ENCODE measurements around the gene CFAP65. TPM values are rescaled to one million over a fixed set of nuclear protein-coding genes. Genes with fewer than 3 reads are reported as not detected.

CFAP65 gene
- total RNA-seq, 4 donors from 2014 or later: under 0.01 to 1.3 (median 0.78) TPM; not detected in 1

GRCh38 chr2:218986148-218986761 is 55.1 kb downstream of the CFAP65 start:
- intact Hi-C loops (cut with DNase I): no loop called here
- peaks cover 54% of the 10 kb centered on the region for H3K27me3 ChIP-seq
- DNase-seq: no peak
- TF ChIP-seq, protein P1, sequence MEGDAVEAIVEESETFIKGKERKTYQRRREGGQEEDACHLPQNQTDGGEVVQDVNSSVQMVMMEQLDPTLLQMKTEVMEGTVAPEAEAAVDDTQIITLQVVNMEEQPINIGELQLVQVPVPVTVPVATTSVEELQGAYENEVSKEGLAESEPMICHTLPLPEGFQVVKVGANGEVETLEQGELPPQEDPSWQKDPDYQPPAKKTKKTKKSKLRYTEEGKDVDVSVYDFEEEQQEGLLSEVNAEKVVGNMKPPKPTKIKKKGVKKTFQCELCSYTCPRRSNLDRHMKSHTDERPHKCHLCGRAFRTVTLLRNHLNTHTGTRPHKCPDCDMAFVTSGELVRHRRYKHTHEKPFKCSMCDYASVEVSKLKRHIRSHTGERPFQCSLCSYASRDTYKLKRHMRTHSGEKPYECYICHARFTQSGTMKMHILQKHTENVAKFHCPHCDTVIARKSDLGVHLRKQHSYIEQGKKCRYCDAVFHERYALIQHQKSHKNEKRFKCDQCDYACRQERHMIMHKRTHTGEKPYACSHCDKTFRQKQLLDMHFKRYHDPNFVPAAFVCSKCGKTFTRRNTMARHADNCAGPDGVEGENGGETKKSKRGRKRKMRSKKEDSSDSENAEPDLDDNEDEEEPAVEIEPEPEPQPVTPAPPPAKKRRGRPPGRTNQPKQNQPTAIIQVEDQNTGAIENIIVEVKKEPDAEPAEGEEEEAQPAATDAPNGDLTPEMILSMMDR (IDR thresholded peaks at IDR 0.05): no peak
- TF ChIP-seq POLR2A (IDR thresholded peaks at IDR 0.05): no peak
- H3K4me1 ChIP-seq: peaks cover 8 to 29% of the 10 kb centered on the region in 2 donors
- WGBS, 2 donors: 28 to 32% methylated on average over 4 of the region's 4 CpGs
- H3K4me3 ChIP-seq (replicated peaks in 1 of 3): no peak overlapping the region
- no peaks in the 10 kb centered on the region for H3K9me3 ChIP-seq
- no peaks in the 10 kb centered on the region for H3K36me3 ChIP-seq
- no peak overlapping the region for H3K27ac ChIP-seq

DNA sequence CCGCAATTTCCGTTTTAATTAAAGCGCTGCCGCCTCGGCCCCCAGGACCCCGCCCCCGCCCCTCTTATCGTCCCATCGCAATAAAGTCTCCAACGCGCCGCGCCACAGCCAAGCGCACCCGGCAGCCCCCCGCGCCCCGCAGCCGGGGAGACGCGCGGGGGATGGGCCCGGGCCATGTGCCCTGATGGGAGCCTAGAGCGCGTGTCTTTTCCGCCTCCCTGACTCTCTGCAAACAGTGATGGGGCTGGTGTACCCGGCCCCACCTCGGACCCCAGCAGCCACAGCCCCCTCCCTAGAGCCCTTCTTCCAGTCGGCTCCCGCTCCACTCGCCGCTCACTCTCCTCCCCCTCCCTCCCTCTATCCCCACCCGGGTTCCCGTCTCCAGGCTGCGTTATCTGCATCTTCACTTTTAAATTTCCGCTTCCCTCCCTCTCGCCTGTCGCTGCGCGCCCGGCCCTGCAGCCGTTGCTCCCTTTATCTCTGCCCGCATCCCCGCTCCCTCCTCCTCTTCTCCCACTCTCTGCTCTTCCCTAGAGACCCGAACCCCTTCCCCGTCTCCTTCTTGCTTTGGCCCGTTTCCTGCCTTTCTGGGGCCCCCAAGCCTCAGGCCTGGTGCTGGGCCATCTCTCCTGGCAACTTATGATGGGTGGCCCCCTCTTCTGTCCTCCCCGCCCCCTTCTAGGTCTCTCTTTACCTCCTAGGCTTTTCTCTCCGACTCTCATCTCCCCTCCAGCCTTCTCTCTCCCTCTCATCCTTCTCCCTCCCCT is 55.8 kb downstream of the CFAP65 start:
- TF ChIP-seq POLR2A (IDR thresholded peaks at IDR 0.05): no peak
- TF ChIP-seq, protein P1 (IDR thresholded peaks at IDR 0.05): no peak
- no peak for DNase-seq
- Histone ChIP-seq H3K36me3 (no peaks in the 10 kb centered on the region), H3K4me1 (peaks cover 8 to 35% of the 10 kb centered on the region in 2 donors), H3K9me3 (no peaks in the 10 kb centered on the region), H3K27ac (no peak overlapping the region), H3K4me3 (replicated peaks in 1 of 3) (no peak overlapping the region), H3K27me3 (peaks cover 53% of the 10 kb centered on the region)
- WGBS, 2 donors: 7% methylated on average over 23 to 28 of the region's 49 CpGs
- intact Hi-C loops (cut with DNase I): no loop called here

DNA sequence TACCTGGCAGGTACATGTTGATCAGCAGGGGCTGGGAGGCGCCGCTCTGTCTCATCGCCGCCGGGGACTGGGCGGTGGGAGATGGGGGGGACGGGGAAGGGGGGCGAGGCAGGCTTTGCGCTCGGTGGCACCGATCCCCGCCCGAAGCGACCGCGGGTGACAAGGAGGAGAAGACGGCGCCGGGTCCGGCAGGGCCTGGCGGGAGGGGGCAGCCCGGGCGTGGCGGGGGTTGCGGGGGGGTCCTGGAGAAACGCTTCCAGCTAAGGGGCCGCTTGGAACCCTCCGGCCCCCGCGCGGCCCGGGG is 56.3 kb downstream of the CFAP65 start, which contains the start of gene FEV:
Gene FEV, minus strand, starts transcription at position 164 of the 304 bp plus-strand sequence. Its CDS starts 109 bp downstream, at position 55.
- TF ChIP-seq POLR2A (IDR thresholded peaks at IDR 0.05): no peak
- TF ChIP-seq, protein P1 (IDR thresholded peaks at IDR 0.05): no peak
- peaks cover 48% of the 10 kb centered on the region for H3K27me3 ChIP-seq
- WGBS, 2 donors: 0% methylated on average over 10 to 13 of the region's 32 CpGs
- no peaks in the 10 kb centered on the region for H3K36me3 ChIP-seq
- H3K4me1 ChIP-seq: peaks cover 8 to 36% of the 10 kb centered on the region in 2 donors
- no peak within 1 kb of the TSS for H3K4me3 ChIP-seq (replicated peaks in 1 of 3)
- H3K27ac ChIP-seq: no peak within 1 kb of the TSS
- DNase-seq: no peak
- no peaks in the 10 kb centered on the region for H3K9me3 ChIP-seq
- intact Hi-C loops (cut with DNase I): no loop called here

- H3K27ac ChIP-seq: no peak overlapping the region
- no peak for TF ChIP-seq POLR2A (IDR thresholded peaks at IDR 0.05)
- TF ChIP-seq, protein P1 (IDR thresholded peaks at IDR 0.05): no peak
- H3K4me1 ChIP-seq: peaks cover 8 to 39% of the 10 kb centered on the region in 2 donors
- intact Hi-C loops (cut with DNase I): no loop called here
- DNase-seq: no peak
- no peak overlapping the region for H3K4me3 ChIP-seq (replicated peaks in 1 of 3)
- peaks cover 45% of the 10 kb centered on the region for H3K27me3 ChIP-seq
- no peaks in the 10 kb centered on the region for H3K36me3 ChIP-seq
- 1% methylated on average over 31 to 47 of the region's 50 CpGs for WGBS, 2 donors
- H3K9me3 ChIP-seq: no peaks in the 10 kb centered on the region
Observed at GRCh38 chr2:218984239-218985020, 56.9 kb downstream of the CFAP65 start.
